ENCODE results near the gene CFAP91. TPM values are rescaled to one million over a fixed set of nuclear protein-coding genes. Genes with fewer than 3 reads are reported as not detected.
A peak's percentile ranks its signal among the peaks of the same experiment; 100 is the strongest.

Gene CFAP91
- total RNA-seq, 4 donors from 2014 or later: 2.6 to 7.8 (median 4.1) TPM

- ATAC-seq: no peak
- peaks cover 0 to 18% of the 10 kb centered on the region in 2 donors for H3K36me3 ChIP-seq
- 63 to 83% methylated on average over 2 to 4 of the region's 4 CpGs for WGBS, 2 donors (ENCODE audit: low coverage in 1 of 2)
Measured at GRCh38 chr3:119664370-119664769, 38.5 kb upstream of the CFAP91 start.

GRCh38 chr3:119664850-119665379 lies 37.9 kb upstream of the CFAP91 start:
- TF ChIP-seq EP300 (IDR thresholded peaks at IDR 0.05): no peak
- no peak for TF ChIP-seq POLR2A (IDR thresholded peaks at IDR 0.05)
- Histone ChIP-seq H3K27me3 (no peaks in the 10 kb centered on the region), H3K27ac (peak overlapping the region in 3 of 4 donors; percentile 46 to 56 (median 54)), H3K4me1 (peaks cover 4 to 40% (median 8%) of the 10 kb centered on the region in 3 donors), H3K36me3 (peaks cover 0 to 24% of the 10 kb centered on the region in 2 donors), H3K9me3 (no peaks in the 10 kb centered on the region), H3K4me3 (no peak overlapping the region)
- ATAC-seq: no peak
- 65 to 88% methylated on average over 4 of the region's 4 CpGs for WGBS, 2 donors (ENCODE audit: low coverage in 1 of 2)

More at GRCh38 chr3:119664370-119664769, 38.5 kb upstream of the CFAP91 start:
- H3K4me1 ChIP-seq: peaks cover 4 to 44% (median 8%) of the 10 kb centered on the region in 3 donors
- TF ChIP-seq POLR2A (IDR thresholded peaks at IDR 0.05): no peak
- peak; percentile 13 for TF ChIP-seq POLR2AphosphoS5 (IDR thresholded peaks at IDR 0.05)
- no peaks in the 10 kb centered on the region for H3K27me3 ChIP-seq
- peak overlapping the region in 3 of 4 donors; percentile 46 to 56 (median 54) for H3K27ac ChIP-seq
- no peak overlapping the region for H3K4me3 ChIP-seq
- H3K9me3 ChIP-seq: no peaks in the 10 kb centered on the region

- H3K27me3 ChIP-seq: no peaks in the 10 kb centered on the region
- peak overlapping the region in 1 of 4 donors; percentile 27 for H3K27ac ChIP-seq
- 81 to 87% methylated on average over 6 of the region's 6 CpGs for WGBS, 2 donors (ENCODE audit: low coverage in 1 of 2)
- peaks cover 4 to 32% (median 8%) of the 10 kb centered on the region in 3 donors for H3K4me1 ChIP-seq
- H3K9me3 ChIP-seq: no peaks in the 10 kb centered on the region
- TF ChIP-seq CTCF (IDR thresholded peaks at IDR 0.05) (no peak), EP300 (IDR thresholded peaks at IDR 0.05) (no peak), POLR2AphosphoS5 (IDR thresholded peaks at IDR 0.05) (no peak), POLR2A (IDR thresholded peaks at IDR 0.05) (no peak)
- no peak overlapping the region for H3K4me3 ChIP-seq
- no peak for ATAC-seq
- H3K36me3 ChIP-seq: peaks cover 0 to 32% of the 10 kb centered on the region in 2 donors
Measured at GRCh38 chr3:119665954-119666559, 36.8 kb upstream of the CFAP91 start.

GRCh38 chr3:119669906-119670570 lies 32.8 kb upstream of the CFAP91 start:
- peaks cover 0 to 17% (median 0%) of the 10 kb centered on the region in 3 donors for H3K4me1 ChIP-seq
- ATAC-seq: no peak
- H3K4me3 ChIP-seq: no peak overlapping the region
- H3K27ac ChIP-seq: peak overlapping the region; percentile 34 to 54 (median 40)
- no peaks in the 10 kb centered on the region for H3K27me3 ChIP-seq
- no peaks in the 10 kb centered on the region for H3K9me3 ChIP-seq
- TF ChIP-seq CTCF (IDR thresholded peaks at IDR 0.05): no peak
- TF ChIP-seq EP300 (IDR thresholded peaks at IDR 0.05): no peak
- TF ChIP-seq POLR2A (IDR thresholded peaks at IDR 0.05): no peak
- TF ChIP-seq POLR2AphosphoS5 (IDR thresholded peaks at IDR 0.05): no peak
- 84 to 85% methylated on average over 5 of the region's 5 CpGs for WGBS, 2 donors (ENCODE audit: low coverage in 1 of 2)
- H3K36me3 ChIP-seq: peaks cover 3 to 69% of the 10 kb centered on the region in 2 donors

GRCh38 chr3:119672776-119673175 lies 30.0 kb upstream of the CFAP91 start:
- peak overlapping the region in 2 of 4 donors; percentile 0 to 33 for H3K27ac ChIP-seq
- WGBS, 2 donors (ENCODE audit: low coverage in 1 of 2): 25 to 100% methylated on average over 1 to 2 of the region's 2 CpGs
- TF ChIP-seq CTCF (IDR thresholded peaks at IDR 0.05): no peak
- no peak for TF ChIP-seq POLR2AphosphoS5 (IDR thresholded peaks at IDR 0.05)
- no peak for TF ChIP-seq EP300 (IDR thresholded peaks at IDR 0.05)
- no peak for TF ChIP-seq POLR2A (IDR thresholded peaks at IDR 0.05)
- peaks cover 3 to 64% of the 10 kb centered on the region in 2 donors for H3K36me3 ChIP-seq
- no peaks in the 10 kb centered on the region for H3K9me3 ChIP-seq
- ATAC-seq: no peak
- H3K4me1 ChIP-seq: peaks cover 7 to 37% (median 8%) of the 10 kb centered on the region in 3 donors
- no peak overlapping the region for H3K4me3 ChIP-seq
- H3K27me3 ChIP-seq: no peaks in the 10 kb centered on the region

Data from gastroesophageal sphincter (tissue), 4 donors.